GM12878 (cell line): ENCODE measurements around the gene PTPRM. TPM values are rescaled to one million over a fixed set of nuclear protein-coding genes. Genes with fewer than 3 reads are reported as not detected.

Experiments
- ATAC-seq: fragments of 200-7000 bp; cut with Tn5 transposase; 3 replicates; pipeline ENCODE4 v1.9.1; 2020; ENCODE audit warnings: mild to moderate bottlenecking, moderate library complexity
- BruUV-seq: library from RNA; stranded (reverse); fragments of 400-500 nt; replicated peaks from 2 replicates; lab custom pipeline; 2021; lab: Mats Ljungman, UMichigan
- CTCF ChIA-PET: fragments of 300-600 bp; sonication (Branson Sonifier 250); formaldehyde crosslinking; extraction: SDS; loops from one replicate; lab custom pipeline; 2021; ENCODE audit warnings: inconsistent platforms; lab: Yijun Ruan, JAX
- POLR2A ChIA-PET: fragments of 350-600 bp; formaldehyde crosslinking; extraction: SDS; loops from one replicate; lab custom pipeline; 2021; ENCODE audit warnings: inconsistent platforms; lab: Charles Lee
- RAD21 ChIA-PET: fragments of 300-600 bp; sonication (Branson Sonifier 250); formaldehyde crosslinking; loops from one replicate; lab custom pipeline; 2023; ENCODE audit warnings: antibody characterized with exemption; ENCODE audit not compliant: unreplicated experiment; lab: Charles Lee
- SMC1A ChIA-PET: fragments of 300-600 bp; sonication (Branson Sonifier 250); formaldehyde crosslinking; loops from one replicate; lab custom pipeline; 2023; ENCODE audit not compliant: unreplicated experiment, uncharacterized antibody; lab: Charles Lee
- DNase-seq: peaks from one replicate; pipeline ENCODE4 v3.0.0-alpha.2; 2011; ENCODE audit warnings: low read depth, low spot score
- FAIRE-seq: peaks from 3 replicates; lab custom pipeline; 2011; peaks lifted over from hg19 to GRCh38; lab: Jason Lieb, UNC
- H2AFZ ChIP-seq: 2 replicates; pipeline ENCODE4 v1.6.0; 2011; ENCODE audit warnings: low read depth, low read length, control low read depth; ENCODE audit not compliant: control insufficient read depth
- H3K27ac ChIP-seq: 2 replicates; pipeline ENCODE4 v1.5.1; 2011; ENCODE audit warnings: control low read depth; ENCODE audit not compliant: control insufficient read depth, insufficient read depth
- H3K27me3 ChIP-seq, 2 experiments: replicated peaks in 1 of 2; 2 replicates each; pipeline versions ENCODE4 v1.6.0 to v1.6.1; 2011; ENCODE audit warnings: low read length in 1 of 2; ENCODE audit not compliant: control insufficient read depth in 2 of 2, insufficient read depth in 2 of 2
- H3K36me3 ChIP-seq, 2 experiments: 2 replicates each; pipeline ENCODE4 v1.5.1; 2011; ENCODE audit warnings: low read length in 1 of 2; ENCODE audit not compliant: control insufficient read depth in 2 of 2, insufficient read depth in 2 of 2
- H3K4me1 ChIP-seq: 2 replicates; pipeline ENCODE4 v1.6.1; 2011; ENCODE audit warnings: mild to moderate bottlenecking, low read length, moderate library complexity, mixed read lengths; ENCODE audit not compliant: control insufficient read depth, insufficient read depth
- H3K4me2 ChIP-seq: 2 replicates; pipeline ENCODE4 v1.6.0; 2011; ENCODE audit warnings: control low read depth; ENCODE audit not compliant: control insufficient read depth, insufficient read depth
- H3K4me3 ChIP-seq: fragments of 200-600 bp; sonication (generic); 2 replicates; pipeline ENCODE4 v1.5.1; 2016
- H3K79me2 ChIP-seq: 2 replicates; pipeline ENCODE4 v1.6.0; 2011; ENCODE audit warnings: low read length; ENCODE audit not compliant: control insufficient read depth, insufficient read depth
- H3K9ac ChIP-seq: 2 replicates; pipeline ENCODE4 v1.8.0; 2011; ENCODE audit warnings: low read length, control low read depth, mixed read lengths; ENCODE audit not compliant: control insufficient read depth, insufficient read depth
- H3K9me3 ChIP-seq: replicated peaks from 3 replicates; pipeline ENCODE4 v1.5.1; 2011; ENCODE audit warnings: mild to moderate bottlenecking, low read length; ENCODE audit not compliant: control insufficient read depth, insufficient read depth
- H4K20me1 ChIP-seq: 2 replicates; pipeline ENCODE4 v1.6.0; 2011; ENCODE audit not compliant: control insufficient read depth, insufficient read depth
- IKZF2 ChIP-seq, 2 experiments: fragments of 450-650 bp; IDR thresholded peaks; 2 replicates each; pipeline ENCODE4 v1.6.1; 2017; ENCODE audit warnings: mild to moderate bottlenecking in 2 of 2, moderate library complexity in 2 of 2
- STAT1 ChIP-seq: fragments of 450-650 bp; conservative IDR thresholded peaks from 2 replicates; pipeline ENCODE4 v1.6.1; 2014; ENCODE audit warnings: antibody characterized with exemption, mild to moderate bottlenecking
- SUPT20H ChIP-seq: IDR thresholded peaks from 2 replicates; pipeline ENCODE4 v1.6.1; 2011; ENCODE audit warnings: low read depth, mild to moderate bottlenecking, low read length, moderate library complexity, borderline replicate concordance; ENCODE audit not compliant: control insufficient read depth
- ZNF384 ChIP-seq: IDR thresholded peaks from 2 replicates; pipeline ENCODE4 v1.6.1; 2012; ENCODE audit warnings: low read depth, mild to moderate bottlenecking, low read length, improper control_type of control experiment, borderline replicate concordance
- ZSCAN29 ChIP-seq: fragments of 450-650 bp; IDR thresholded peaks from 2 replicates; pipeline ENCODE4 v1.6.1; 2017; ENCODE audit warnings: mild to moderate bottlenecking, moderate library complexity
- WGBS: methylation state at CpG from one replicate; pipeline ENCODE4 v1.1.6; 2016; ENCODE audit warnings: low lambda C conversion rate; ENCODE audit not compliant: insufficient replicate concordance, insufficient coverage; ENCODE audit errors: missing lambda C conversion rate; 5-methylcytosine and 5-hydroxymethylcytosine counted together
- in situ Hi-C: fragments of 300-500 bp; cut with MboI; formaldehyde crosslinking; loops from 9 replicates; pipeline ENCODE4 v1.14.3; 2018; ENCODE audit warnings: mixed read lengths
- intact Hi-C: fragments of 100-400 bp; cut with micrococcal nuclease; formaldehyde crosslinking; loops from one replicate; pipeline ENCODE4 v1.14.2; 2022; ENCODE audit not compliant: unreplicated experiment
- polyA plus RNA-seq, 11 experiments: library from polyadenylated mRNA; depleted of rRNA in 4 of 11; unstranded in 6 of 11; stranded (reverse) in 5 of 11; fragments of >200 nt; fragmentation: Nextera tagmentation in 4 of 11; fragmentation: Illumina TruSeq in 1 of 11; extraction: Ambion mirVana in 4 of 11; extraction: Trizol in 1 of 11; gene quantifications; 1 replicate in 1 of 11; 2 replicates in 10 of 11; pipeline versions ENCODE4 v1.2.1 to v1.2.3, GENCODE V29; 2011 to 2016; ENCODE audit warnings: inconsistent platforms in 2 of 11, missing spikeins in 2 of 11, low read depth in 1 of 11
- total RNA-seq, 4 experiments: library from RNA; depleted of rRNA in 3 of 4; stranded (reverse); fragments of >200 nt in 3 of 4; fragmentation: Illumina TruSeq in 1 of 4; extraction: Trizol in 1 of 4; gene quantifications; 2 replicates each; pipeline versions ENCODE4 v1.2.1 to v1.2.3, GENCODE V29; 2013 to 2021
- TF ChIP-seq, protein P1 (sequence below): fragments of 450-650 bp; IDR thresholded peaks from 2 replicates; pipeline ENCODE4 v1.6.1; 2016; ENCODE audit warnings: mild to moderate bottlenecking
- TF ChIP-seq, protein P2 (sequence below): IDR thresholded peaks from 2 replicates; pipeline ENCODE4 v1.6.1; 2012; ENCODE audit warnings: low read depth, low read length, improper control_type of control experiment

The PTPRM gene
- total and polyA plus RNA-seq, 10 of the 15 experiments (the other 5 are each of a cell fraction or from before 2014, with no cell fraction given), result 0.07 to 22.6 (median 0.60) TPM

DNA sequence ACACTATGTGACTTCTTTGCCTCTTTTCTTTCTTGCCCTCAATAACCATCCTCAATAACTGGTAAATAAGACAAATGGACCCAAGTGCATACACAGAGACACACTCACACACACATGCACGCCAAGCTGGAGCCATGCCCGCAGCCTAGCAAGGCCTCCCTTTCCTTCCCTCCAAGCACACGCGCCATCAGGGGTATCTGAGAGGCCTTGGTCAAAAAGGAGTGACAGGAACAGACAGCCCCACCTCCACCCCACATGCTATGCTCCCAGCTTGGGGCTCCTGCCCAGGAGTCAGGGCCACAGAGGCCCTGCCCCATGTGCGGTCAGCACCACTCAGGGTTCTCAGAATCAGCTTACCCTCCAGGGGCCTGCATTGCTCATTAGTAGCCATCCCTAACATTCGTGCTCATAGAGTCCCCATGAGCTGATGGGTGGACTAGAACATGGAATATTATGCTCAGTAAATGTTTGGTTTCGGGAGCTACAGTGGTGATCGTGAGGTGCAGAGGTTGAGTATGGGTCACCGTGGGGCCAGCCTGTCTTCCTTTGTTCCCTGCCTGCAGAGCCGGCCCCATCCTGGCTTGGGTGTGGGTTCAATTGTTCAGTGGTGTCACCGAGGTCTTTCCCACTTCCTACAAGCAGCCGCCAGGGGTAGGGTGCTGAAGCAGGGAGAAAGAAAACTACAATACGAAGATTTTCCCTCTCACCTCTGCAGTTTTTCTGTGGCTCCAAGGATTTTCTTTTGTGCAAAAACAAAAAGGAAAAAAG lies 884.0 kb downstream of the PTPRM start:
- no peak overlapping the region for H3K27ac ChIP-seq
- SMC1A ChIA-PET, result interaction anchor here (0.6 kb wide), 1 partner anchor 1233 kb away, joined by 3 read pairs; no protein-coding TSS in a partner anchor
- 52% methylated on average over 13 of the region's 13 CpGs for WGBS
- BruUV-seq, result no TSS peak
- no peak overlapping the region for H3K4me2 ChIP-seq
- no peaks in the 10 kb centered on the region for H3K36me3 ChIP-seq
- TF ChIP-seq IKZF2 (IDR thresholded peaks at IDR 0.05) (no peak), ZNF384 (no peak), SUPT20H (no peak), STAT1 (no peak), ZSCAN29 (no peak)
- TF ChIP-seq, protein P1, sequence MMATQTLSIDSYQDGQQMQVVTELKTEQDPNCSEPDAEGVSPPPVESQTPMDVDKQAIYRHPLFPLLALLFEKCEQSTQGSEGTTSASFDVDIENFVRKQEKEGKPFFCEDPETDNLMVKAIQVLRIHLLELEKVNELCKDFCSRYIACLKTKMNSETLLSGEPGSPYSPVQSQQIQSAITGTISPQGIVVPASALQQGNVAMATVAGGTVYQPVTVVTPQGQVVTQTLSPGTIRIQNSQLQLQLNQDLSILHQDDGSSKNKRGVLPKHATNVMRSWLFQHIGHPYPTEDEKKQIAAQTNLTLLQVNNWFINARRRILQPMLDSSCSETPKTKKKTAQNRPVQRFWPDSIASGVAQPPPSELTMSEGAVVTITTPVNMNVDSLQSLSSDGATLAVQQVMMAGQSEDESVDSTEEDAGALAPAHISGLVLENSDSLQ, result no peak
- TF ChIP-seq, protein P2, sequence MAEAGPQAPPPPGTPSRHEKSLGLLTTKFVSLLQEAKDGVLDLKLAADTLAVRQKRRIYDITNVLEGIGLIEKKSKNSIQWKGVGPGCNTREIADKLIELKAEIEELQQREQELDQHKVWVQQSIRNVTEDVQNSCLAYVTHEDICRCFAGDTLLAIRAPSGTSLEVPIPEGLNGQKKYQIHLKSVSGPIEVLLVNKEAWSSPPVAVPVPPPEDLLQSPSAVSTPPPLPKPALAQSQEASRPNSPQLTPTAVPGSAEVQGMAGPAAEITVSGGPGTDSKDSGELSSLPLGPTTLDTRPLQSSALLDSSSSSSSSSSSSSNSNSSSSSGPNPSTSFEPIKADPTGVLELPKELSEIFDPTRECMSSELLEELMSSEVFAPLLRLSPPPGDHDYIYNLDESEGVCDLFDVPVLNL, result no peak
- TF ChIP-seq, all 136 proteins: peak for 0
- Histone ChIP-seq H3K9me3 (no peaks in the 10 kb centered on the region), H2AFZ (no peak overlapping the region), H3K4me3 (no peak overlapping the region), H3K9ac (no peak overlapping the region), H4K20me1 (no peaks in the 10 kb centered on the region), H3K27me3 (no peaks in the 10 kb centered on the region; a peak in 1 of 4 replicates), H3K4me1 (no peaks in the 10 kb centered on the region), H3K79me2 (no peaks in the 10 kb centered on the region)
- FAIRE-seq (no peak), ATAC-seq (no peak), DNase-seq (no peak)
- POLR2A ChIA-PET, result no interaction called here
- RAD21 ChIA-PET, result no interaction called here
- CTCF ChIA-PET, result no interaction called here
- in situ Hi-C loops (no loop called here), intact Hi-C loops (no loop called here)
